GM12801 (cell line): ENCODE measurements around the gene ARID5B.

Source experiments
- TF ChIP-seq, protein P1 (sequence below): IDR thresholded peaks from one replicate; pipeline ENCODE4 v1.5.1; 2011; ENCODE audit warnings: control low read depth; ENCODE audit not compliant: insufficient read length; ENCODE audit errors: extremely low read depth

The ARID5B gene

DNA sequence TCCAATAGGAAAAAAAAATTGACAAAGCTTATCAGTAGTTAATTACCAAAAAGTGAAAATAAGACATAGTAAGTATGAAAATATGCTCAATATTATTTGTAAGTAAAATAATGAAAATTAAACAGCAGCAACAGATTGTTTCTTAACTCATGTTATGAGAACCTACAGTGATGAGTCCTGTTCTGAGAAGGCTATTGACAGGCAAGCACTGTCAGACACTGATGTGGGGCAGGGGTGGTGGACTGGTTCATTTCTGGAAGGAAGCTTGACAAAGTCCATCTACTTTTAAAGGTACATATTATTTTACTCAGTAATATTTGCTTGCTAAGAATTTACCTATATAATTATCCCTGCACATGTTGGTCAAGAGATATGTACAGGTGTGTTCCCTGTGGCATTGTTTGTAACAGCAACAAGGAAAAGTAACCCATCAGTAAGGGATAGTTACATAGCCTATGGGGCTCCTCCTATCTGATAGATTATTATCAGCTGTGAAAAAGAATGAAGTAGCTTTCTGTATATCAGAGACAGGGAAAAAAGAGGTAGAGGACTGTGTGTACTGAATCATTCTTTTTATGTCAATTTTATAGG, 205.5 kb downstream of the ARID5B start:
- TF ChIP-seq, protein P1, sequence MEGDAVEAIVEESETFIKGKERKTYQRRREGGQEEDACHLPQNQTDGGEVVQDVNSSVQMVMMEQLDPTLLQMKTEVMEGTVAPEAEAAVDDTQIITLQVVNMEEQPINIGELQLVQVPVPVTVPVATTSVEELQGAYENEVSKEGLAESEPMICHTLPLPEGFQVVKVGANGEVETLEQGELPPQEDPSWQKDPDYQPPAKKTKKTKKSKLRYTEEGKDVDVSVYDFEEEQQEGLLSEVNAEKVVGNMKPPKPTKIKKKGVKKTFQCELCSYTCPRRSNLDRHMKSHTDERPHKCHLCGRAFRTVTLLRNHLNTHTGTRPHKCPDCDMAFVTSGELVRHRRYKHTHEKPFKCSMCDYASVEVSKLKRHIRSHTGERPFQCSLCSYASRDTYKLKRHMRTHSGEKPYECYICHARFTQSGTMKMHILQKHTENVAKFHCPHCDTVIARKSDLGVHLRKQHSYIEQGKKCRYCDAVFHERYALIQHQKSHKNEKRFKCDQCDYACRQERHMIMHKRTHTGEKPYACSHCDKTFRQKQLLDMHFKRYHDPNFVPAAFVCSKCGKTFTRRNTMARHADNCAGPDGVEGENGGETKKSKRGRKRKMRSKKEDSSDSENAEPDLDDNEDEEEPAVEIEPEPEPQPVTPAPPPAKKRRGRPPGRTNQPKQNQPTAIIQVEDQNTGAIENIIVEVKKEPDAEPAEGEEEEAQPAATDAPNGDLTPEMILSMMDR = no peak

DNA sequence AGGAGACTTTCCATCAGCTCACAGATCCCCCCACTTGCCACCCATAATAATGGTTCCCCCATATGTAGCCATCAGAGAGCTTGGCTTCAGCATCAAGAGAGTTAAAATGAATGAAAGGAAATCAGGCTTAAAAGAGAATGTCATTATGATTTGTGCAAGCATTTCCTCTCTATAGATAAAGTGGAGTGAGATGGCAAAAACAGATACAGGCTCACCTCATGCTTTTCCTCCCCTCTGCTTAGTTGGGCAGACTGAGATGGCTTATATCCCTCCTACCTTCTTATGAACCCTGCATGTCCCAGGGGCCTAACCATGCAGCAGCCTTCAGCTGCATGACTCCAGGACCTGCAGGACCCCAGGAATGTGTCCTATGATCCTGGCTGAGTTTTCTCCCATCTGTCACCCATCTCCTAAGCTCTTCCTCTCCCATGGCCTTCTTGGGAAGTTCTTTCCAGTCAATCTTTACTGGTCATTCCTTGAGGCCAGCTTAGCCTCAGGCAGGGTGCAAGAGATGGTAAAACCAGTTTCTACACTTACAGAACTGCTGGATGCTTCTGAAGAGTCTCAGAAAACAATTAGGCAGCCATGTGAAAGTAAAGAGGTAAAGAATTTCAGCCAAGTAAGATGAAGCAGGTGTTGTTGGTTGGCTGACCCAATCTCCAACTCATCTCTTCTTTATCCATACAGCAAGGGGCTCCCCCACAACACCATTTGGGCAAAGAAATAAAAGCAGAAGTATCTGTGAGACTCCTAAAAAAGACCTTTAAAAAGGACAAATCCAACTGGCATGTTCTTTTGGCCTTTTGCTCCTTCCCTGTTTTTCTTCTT, 207.5 kb downstream of the ARID5B start:
- TF ChIP-seq, protein P1 = no peak

DNA sequence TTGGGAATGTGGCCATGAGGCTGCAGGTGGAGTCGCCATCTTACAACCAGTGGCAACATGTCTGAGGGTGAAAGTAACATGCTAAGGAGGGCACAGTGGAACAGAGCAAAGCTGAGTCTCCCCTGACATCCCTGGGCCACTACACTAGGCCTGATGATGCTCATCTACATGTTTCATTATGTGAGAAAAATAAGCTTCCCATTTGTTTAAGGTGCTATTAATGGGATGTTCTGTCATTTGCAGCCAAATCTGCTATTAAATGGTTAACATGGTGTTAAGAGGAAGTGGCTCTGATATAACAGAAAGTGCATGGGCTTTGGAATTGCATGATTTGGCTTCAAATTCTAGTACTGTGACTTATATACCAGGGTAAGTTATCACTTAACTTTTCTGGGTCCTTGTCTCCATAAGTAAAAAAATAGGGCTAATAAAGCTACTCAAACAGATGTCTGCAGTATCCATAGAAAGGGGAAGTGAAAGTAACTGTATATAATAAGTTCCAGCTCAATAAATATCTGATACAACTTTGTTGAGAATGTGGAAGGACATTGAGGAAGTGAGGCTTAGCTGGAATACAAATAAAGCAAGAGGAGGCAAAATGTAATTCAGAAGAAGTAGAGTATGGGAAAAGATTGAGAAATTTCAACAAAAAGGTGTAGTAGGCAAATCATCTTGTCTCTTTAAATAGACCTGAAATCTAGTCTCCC, 208.2 kb downstream of the ARID5B start:
- TF ChIP-seq, protein P1 = no peak

DNA sequence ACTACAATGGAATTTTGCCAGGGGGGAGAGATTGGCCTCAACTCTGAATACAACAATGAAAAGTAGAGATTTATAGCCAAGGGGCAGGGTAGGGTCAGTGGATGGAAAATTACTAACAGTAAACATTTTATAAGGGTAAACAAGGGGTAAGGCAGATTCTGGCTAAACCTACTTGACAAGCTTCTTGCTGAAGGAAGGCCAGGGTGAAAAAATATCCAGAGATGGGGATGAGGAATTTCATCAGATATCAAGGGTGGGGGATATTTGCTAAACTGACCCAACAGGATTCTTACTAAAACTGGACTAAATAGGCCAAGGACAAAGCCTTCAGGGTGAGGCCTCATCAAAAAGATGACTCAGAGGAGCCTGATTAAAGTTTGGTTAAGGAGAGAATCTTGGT, 210.8 kb downstream of the ARID5B start:
- TF ChIP-seq, protein P1 = no peak

DNA sequence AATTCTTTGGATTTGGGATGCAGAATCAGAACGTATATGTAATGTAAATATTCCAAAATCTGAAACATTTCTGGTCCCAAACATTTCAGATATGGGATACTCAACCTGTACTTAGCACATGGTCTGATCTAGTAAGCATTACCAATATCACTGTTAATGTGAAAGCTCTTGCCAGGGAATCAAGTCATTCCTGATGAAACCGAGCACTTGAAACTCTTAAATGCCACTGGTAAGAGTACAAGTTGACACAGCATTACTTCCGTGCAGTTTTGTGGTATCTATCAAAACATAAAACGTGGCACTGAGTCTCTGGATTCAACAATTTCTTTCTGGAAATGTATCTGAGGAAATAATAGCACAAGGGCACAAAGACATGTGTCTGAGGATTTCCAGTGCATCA, 211.5 kb downstream of the ARID5B start:
- TF ChIP-seq, protein P1 = no peak

DNA sequence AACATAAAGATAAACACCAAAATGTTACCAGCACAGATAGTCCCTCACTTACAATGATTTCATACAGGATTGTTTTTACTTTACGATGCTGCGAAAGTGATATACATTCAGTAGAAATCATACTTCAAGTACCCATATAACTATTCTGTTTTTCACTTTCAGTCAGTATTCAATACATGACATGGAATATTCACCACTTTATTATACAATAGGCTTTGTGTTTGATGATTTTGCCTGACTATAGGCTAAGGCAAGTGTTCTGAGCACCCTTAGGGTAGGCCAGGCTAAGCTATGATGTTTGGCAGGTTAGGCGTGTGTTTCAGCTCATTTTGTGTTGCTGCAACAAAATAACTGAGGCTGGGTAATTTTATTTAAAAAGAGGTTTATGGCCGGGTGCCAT, 212.2 kb downstream of the ARID5B start:
- TF ChIP-seq, protein P1 = no peak

DNA sequence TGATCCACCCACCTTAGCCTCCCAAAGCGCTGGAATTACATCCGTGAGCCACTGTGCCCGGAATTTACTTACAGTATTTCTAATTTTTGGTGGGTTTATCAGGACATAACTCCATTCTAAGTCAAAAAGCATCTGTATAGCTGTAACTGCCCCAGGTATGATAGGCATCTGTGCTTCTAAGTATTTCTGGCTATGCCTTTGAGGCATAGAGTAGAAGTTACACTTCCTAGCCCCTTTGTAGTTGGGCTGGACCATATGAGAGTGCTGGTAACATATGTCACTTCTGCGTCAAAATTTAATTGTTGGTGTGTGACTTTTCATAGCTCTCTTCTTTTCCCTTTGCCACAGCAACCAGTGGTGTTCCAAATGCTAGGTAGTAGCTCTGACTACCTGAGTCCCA, 213.8 kb downstream of the ARID5B start:
- TF ChIP-seq, protein P1 = no peak
